GM23338 (cell line): ENCODE results near the gene ADH1A.

ENCODE experiments used
- CREB1 ChIP-seq: fragments of 250-450 bp; sonication (Bioruptor Pico); IDR thresholded peaks from 2 replicates; pipeline ENCODE4 v1.5.0; 2020; ENCODE audit warnings: low read depth, mild to moderate bottlenecking, moderate library complexity
- EZH2 ChIP-seq: fragments of 200-600 bp; sonication (generic); IDR thresholded peaks from one replicate; pipeline ENCODE4 v1.8.0; 2017; ENCODE audit warnings: antibody characterized with exemption, mild to moderate bottlenecking, low read depth; ENCODE audit not compliant: unreplicated experiment

GRCh38 chr4:99329876-99330275 is 39.1 kb upstream of the ADH1A start:
- TF ChIP-seq CREB1 (no peak), EZH2 (no peak)
